Osteocyte (in vitro differentiated cells): Measurements from ENCODE around the gene LIF. TPM values are rescaled to one million over a fixed set of nuclear protein-coding genes. Genes with fewer than 3 reads are reported as not detected.

Experiments used
- DNase-seq: peaks from one replicate; pipeline ENCODE4 v3.0.0; 2021; ENCODE audit warnings: mixed read lengths; ENCODE audit not compliant: unreplicated experiment; ENCODE audit errors: extremely low spot score
- H3K27ac Mint-ChIP-seq: one replicate; pipeline ENCODE4 v1.8.0; 2021; ENCODE audit warnings: mild to moderate bottlenecking, mixed read lengths; ENCODE audit not compliant: unreplicated experiment
- H3K27me3 Mint-ChIP-seq: one replicate; pipeline ENCODE4 v1.8.0; 2021; ENCODE audit warnings: mixed read lengths; ENCODE audit not compliant: unreplicated experiment
- H3K36me3 Mint-ChIP-seq: one replicate; pipeline ENCODE4 v1.8.0; 2021; ENCODE audit warnings: mixed read lengths; ENCODE audit not compliant: unreplicated experiment
- H3K4me1 Mint-ChIP-seq: one replicate; pipeline ENCODE4 v1.8.0; 2021; ENCODE audit warnings: mixed read lengths; ENCODE audit not compliant: unreplicated experiment
- H3K4me3 Mint-ChIP-seq: one replicate; pipeline ENCODE4 v1.8.0; 2021; ENCODE audit warnings: mild to moderate bottlenecking, moderate library complexity, mixed read lengths; ENCODE audit not compliant: unreplicated experiment
- H3K9me3 Mint-ChIP-seq: one replicate; pipeline ENCODE4 v1.8.0; 2021; ENCODE audit warnings: mixed read lengths; ENCODE audit not compliant: unreplicated experiment
- CTCF ChIP-seq: fragments of 200-600 bp; sonication (generic); IDR thresholded peaks from 2 replicates; pipeline ENCODE4 v1.5.0; 2021; ENCODE audit warnings: antibody characterized with exemption, mild to moderate bottlenecking, moderate library complexity
- total RNA-seq: library from RNA; stranded (reverse); gene quantifications from 2 replicates; pipeline ENCODE4 v1.2.1, GENCODE V29; 2021

The LIF gene
- total RNA-seq, 1 donor from 2014 or later = 15.5 TPM

- no peak for TF ChIP-seq CTCF
- Mint-ChIP-seq H3K27ac (peak overlapping the region; percentile 95), H3K27me3 (no peaks in the 10 kb centered on the region), H3K4me3 (no peak overlapping the region), H3K4me1 (peaks cover 80% of the 10 kb centered on the region), H3K9me3 (no peaks in the 10 kb centered on the region), H3K36me3 (no peaks in the 10 kb centered on the region)
- no peak for DNase-seq
These were observed 37.6 kb downstream of the LIF start for GRCh38 chr22:30208631-30209603.

- H3K27ac Mint-ChIP-seq = peak overlapping the region; percentile 96
- H3K9me3 Mint-ChIP-seq = peaks cover 3% of the 10 kb centered on the region
These were observed 39.6 kb downstream of the LIF start for GRCh38 chr22:30206944-30207343.

GRCh38 chr22:30205281-30206115 is 41.1 kb downstream of the LIF start:
- H3K27me3 Mint-ChIP-seq = no peaks in the 10 kb centered on the region
- DNase-seq = no peak
- H3K9me3 Mint-ChIP-seq = peaks cover 4% of the 10 kb centered on the region
- peak overlapping the region; percentile 96 for H3K27ac Mint-ChIP-seq
- no peaks in the 10 kb centered on the region for H3K36me3 Mint-ChIP-seq
- peaks cover 84% of the 10 kb centered on the region for H3K4me1 Mint-ChIP-seq
- TF ChIP-seq CTCF = no peak
- no peak overlapping the region for H3K4me3 Mint-ChIP-seq

More at GRCh38 chr22:30206944-30207343, 39.6 kb downstream of the LIF start:
- Mint-ChIP-seq H3K4me3 (no peak overlapping the region), H3K36me3 (no peaks in the 10 kb centered on the region), H3K27me3 (no peaks in the 10 kb centered on the region), H3K4me1 (peaks cover 84% of the 10 kb centered on the region)
- no peak for DNase-seq
- no peak for TF ChIP-seq CTCF

- peak overlapping the region; percentile 96 for H3K27ac Mint-ChIP-seq
- no peak for TF ChIP-seq CTCF
- H3K9me3 Mint-ChIP-seq = peaks cover 4% of the 10 kb centered on the region
- H3K27me3 Mint-ChIP-seq = no peaks in the 10 kb centered on the region
- no peak overlapping the region for H3K4me3 Mint-ChIP-seq
- no peak for DNase-seq
- H3K36me3 Mint-ChIP-seq = no peaks in the 10 kb centered on the region
- H3K4me1 Mint-ChIP-seq = peaks cover 77% of the 10 kb centered on the region
These were observed 41.8 kb downstream of the LIF start for GRCh38 chr22:30204742-30205111.
